GM12865 (cell line): ENCODE results near the gene RFTN1.

ENCODE experiments used
- DNase-seq: peaks from one replicate; pipeline ENCODE4 v3.0.0; 2010; ENCODE audit warnings: low read depth
- H3K4me3 ChIP-seq: 2 replicates; pipeline ENCODE4 v1.5.1; 2011; ENCODE audit warnings: mild to moderate bottlenecking, low read depth, low read length, control low read depth
- TF ChIP-seq, protein P1 (sequence below): IDR thresholded peaks from 2 replicates; pipeline ENCODE4 v1.5.1; 2011; ENCODE audit warnings: low read length, control low read depth, low read depth, inconsistent platforms; ENCODE audit not compliant: insufficient read depth; ENCODE audit errors: missing control alignments

RFTN1 gene

DNA sequence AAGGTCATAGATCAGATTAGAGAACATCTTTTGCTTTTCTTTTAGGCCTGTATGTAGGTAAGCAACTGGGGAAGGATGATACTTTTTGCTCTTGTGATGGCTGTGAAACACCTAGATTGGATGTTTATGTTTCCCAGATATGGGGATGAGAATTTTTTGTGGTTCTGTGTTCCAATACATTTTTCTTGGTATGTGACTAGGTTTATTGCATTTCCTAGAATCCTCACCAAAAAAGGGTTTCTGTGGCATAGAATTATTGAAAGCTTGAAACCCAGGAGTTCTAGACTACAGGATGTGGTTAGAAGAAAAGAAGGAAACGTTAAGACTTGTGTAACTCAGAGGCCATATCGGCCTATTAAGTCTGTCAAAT, 222.7 kb downstream of the RFTN1 start:
- peak; percentile 26 for DNase-seq
- TF ChIP-seq, protein P1, sequence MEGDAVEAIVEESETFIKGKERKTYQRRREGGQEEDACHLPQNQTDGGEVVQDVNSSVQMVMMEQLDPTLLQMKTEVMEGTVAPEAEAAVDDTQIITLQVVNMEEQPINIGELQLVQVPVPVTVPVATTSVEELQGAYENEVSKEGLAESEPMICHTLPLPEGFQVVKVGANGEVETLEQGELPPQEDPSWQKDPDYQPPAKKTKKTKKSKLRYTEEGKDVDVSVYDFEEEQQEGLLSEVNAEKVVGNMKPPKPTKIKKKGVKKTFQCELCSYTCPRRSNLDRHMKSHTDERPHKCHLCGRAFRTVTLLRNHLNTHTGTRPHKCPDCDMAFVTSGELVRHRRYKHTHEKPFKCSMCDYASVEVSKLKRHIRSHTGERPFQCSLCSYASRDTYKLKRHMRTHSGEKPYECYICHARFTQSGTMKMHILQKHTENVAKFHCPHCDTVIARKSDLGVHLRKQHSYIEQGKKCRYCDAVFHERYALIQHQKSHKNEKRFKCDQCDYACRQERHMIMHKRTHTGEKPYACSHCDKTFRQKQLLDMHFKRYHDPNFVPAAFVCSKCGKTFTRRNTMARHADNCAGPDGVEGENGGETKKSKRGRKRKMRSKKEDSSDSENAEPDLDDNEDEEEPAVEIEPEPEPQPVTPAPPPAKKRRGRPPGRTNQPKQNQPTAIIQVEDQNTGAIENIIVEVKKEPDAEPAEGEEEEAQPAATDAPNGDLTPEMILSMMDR, result no peak
- H3K4me3 ChIP-seq, result no peak overlapping the region

DNA sequence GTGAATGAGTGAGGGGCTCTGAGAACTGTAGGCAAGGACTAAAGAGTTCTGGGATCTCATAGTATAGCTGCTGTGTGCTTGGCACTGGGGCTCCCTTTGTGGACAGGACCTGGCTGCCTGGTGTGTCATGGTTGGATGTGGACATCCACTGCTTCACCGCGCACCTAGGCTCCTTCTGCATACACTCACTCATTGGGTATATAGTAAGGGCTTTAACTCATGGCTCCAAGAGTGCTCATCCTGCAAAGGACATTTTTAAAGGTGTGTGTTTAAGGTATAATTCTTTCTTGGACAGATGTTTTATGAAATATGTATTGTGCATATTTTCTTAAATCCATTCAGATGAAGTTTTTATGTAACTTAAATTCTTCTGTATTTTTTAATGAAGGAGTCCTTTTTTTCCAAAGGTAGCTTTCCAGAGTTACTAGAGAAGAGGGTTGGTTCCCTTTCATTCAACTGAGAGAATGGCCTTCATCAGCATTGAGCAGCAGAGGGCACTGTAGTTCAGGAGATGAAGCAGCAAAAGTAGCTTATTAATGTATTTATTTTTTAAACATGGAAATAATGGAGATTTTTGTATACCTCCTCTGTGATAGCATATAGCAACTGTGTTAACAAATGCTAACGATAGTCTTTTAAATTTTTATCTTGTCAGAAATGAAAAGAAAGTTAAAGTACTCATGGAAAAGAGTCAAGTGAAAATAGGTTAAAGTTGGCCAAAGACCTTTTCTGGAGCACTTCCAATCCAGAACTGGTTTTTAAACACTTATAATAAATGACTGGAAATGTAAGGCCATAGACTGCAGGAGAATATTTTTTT, 223.3 kb downstream of the RFTN1 start:
- H3K4me3 ChIP-seq, result no peak overlapping the region
- TF ChIP-seq, protein P1, result peak; percentile 67
- peak; percentile 56 for DNase-seq

- no peak for DNase-seq
- TF ChIP-seq, protein P1, result no peak
- no peak overlapping the region for H3K4me3 ChIP-seq
These were observed 224.2 kb downstream of the RFTN1 start for GRCh38 chr3:16289144-16289889.

DNA sequence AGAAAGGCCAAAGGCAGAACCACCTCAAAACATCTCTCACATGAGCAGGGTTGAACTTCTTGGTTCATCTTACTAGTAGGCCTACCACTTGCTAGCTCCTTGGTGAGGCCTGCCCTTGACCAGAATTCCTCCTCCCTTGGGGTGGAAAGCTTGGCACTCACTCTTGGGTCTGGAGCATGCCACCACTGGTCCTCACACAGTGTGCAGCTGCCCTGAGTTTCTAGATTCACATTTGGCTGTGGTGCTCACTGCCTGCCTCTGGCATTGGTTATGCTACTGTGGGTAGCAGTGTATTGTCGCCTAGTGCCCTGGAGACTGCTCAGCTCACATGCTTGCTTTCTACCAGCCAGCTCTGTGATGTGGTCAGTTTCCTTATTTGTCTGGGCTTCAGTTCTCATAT, 224.8 kb downstream of the RFTN1 start:
- DNase-seq, result no peak
- no peak overlapping the region for H3K4me3 ChIP-seq
- TF ChIP-seq, protein P1, result no peak

GRCh38 chr3:16286751-16287543, 226.6 kb downstream of the RFTN1 start:
- DNase-seq, result no peak
- TF ChIP-seq, protein P1, result no peak
- no peak overlapping the region for H3K4me3 ChIP-seq

GRCh38 chr3:16286161-16286560, 227.3 kb downstream of the RFTN1 start:
- peak; percentile 69 for DNase-seq
- TF ChIP-seq, protein P1, result no peak

More at GRCh38 chr3:16286161-16286560, 227.3 kb downstream of the RFTN1 start:
- no peak overlapping the region for H3K4me3 ChIP-seq
